ENCODE data around the gene CMSS1.

The CMSS1 gene

GRCh38 chr3:99960123-99960878, 142.6 kb downstream of the CMSS1 start:
- DNase-seq (ENCODE audit: low read depth), result no peak

- DNase-seq (ENCODE audit: low read depth), result no peak
Observed at GRCh38 chr3:99960941-99961340, 143.3 kb downstream of the CMSS1 start.

- no peak for DNase-seq (ENCODE audit: low read depth)
Observed at GRCh38 chr3:99961756-99962515, 144.3 kb downstream of the CMSS1 start.

- no peak for DNase-seq (ENCODE audit: low read depth)
Observed at GRCh38 chr3:99962703-99963102, 145.0 kb downstream of the CMSS1 start.

- no peak for DNase-seq (ENCODE audit: low read depth)
Observed at GRCh38 chr3:99965077-99965476, 147.4 kb downstream of the CMSS1 start.

GRCh38 chr3:99965681-99966408, 148.2 kb downstream of the CMSS1 start:
- no peak for DNase-seq (ENCODE audit: low read depth)

GRCh38 chr3:99966662-99967416, 149.2 kb downstream of the CMSS1 start:
- no peak for DNase-seq (ENCODE audit: low read depth)

GRCh38 chr3:99967796-99968195, 150.1 kb downstream of the CMSS1 start:
- no peak for DNase-seq (ENCODE audit: low read depth)

GRCh38 chr3:99969136-99969535, 151.5 kb downstream of the CMSS1 start:
- DNase-seq (ENCODE audit: low read depth), result no peak

- no peak for DNase-seq (ENCODE audit: low read depth)
Observed at GRCh38 chr3:99970198-99970597, 152.5 kb downstream of the CMSS1 start.

- DNase-seq (ENCODE audit: low read depth), result no peak
Observed at GRCh38 chr3:99971761-99972160, 154.1 kb downstream of the CMSS1 start.

GRCh38 chr3:99972380-99973104, 154.9 kb downstream of the CMSS1 start:
- no peak for DNase-seq (ENCODE audit: low read depth)

GRCh38 chr3:99974989-99975388, 157.3 kb downstream of the CMSS1 start:
- DNase-seq (ENCODE audit: low read depth), result no peak

GRCh38 chr3:99976584-99976983, 158.9 kb downstream of the CMSS1 start:
- DNase-seq (ENCODE audit: low read depth), result no peak

- no peak for DNase-seq (ENCODE audit: low read depth)
Observed at GRCh38 chr3:99978221-99978620, 160.6 kb downstream of the CMSS1 start.

- DNase-seq (ENCODE audit: low read depth), result no peak
Observed at GRCh38 chr3:99980606-99981005, 162.9 kb downstream of the CMSS1 start.

GRCh38 chr3:99981138-99981537, 163.5 kb downstream of the CMSS1 start:
- no peak for DNase-seq (ENCODE audit: low read depth)

- DNase-seq (ENCODE audit: low read depth), result no peak
Observed at GRCh38 chr3:99982650-99983049, 165.0 kb downstream of the CMSS1 start.

- no peak for DNase-seq (ENCODE audit: low read depth)
Observed at GRCh38 chr3:99984139-99984538, 166.5 kb downstream of the CMSS1 start.

- DNase-seq (ENCODE audit: low read depth), result no peak
Observed at GRCh38 chr3:99984668-99985067, 167.0 kb downstream of the CMSS1 start.

GRCh38 chr3:99990179-99990578, 172.5 kb downstream of the CMSS1 start:
- DNase-seq (ENCODE audit: low read depth), result no peak
